ENCODE results near the gene HSPB3.
"Not testable (repeated sequence)": the region's sequence is repeated elsewhere in the genome, so short reads cannot be mapped to it uniquely, and the experiment has no call there.

HSPB3 gene

DNA sequence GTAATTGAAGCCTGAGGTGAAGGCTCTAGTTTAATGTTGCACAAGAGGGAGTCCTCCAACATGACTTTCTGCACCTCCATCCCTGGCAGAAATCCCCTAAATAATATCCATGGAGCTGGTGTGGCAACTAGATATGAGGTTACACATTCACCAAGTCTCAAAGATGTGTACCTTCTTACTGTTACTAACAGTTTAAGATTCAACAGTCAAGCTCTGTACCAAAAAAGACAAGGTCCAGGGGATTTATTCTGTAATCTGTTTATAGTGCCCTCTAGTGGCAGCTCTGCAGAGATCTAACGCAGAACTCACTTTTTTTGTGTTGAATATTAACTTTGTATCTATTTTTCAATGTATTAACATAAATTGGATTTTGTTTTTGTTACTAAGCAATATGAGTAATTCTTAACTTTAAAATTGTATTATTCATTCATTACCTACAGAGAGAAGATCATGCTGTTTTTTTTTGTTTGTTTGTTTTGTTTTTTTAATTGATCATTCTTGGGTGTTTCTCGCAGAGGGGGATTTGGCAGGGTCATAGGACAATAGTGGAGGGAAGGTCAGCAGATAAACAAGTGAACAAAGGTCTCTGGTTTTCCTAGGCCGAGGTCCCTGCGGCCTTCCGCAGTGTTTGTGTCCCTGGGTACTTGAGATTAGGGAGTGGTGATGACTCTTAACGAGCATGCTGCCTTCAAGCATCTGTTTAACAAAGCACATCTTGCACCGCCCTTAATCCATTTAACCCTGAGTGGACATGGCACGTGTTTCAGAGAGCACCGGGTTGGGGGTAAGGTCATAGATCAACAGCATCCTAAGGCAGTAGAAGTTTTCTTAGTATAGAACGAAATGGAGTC is 35.7 kb upstream of the HSPB3 start:
- peak; percentile 49 for DNase-seq (ENCODE audit: low read depth)
- TF ChIP-seq, protein P1, sequence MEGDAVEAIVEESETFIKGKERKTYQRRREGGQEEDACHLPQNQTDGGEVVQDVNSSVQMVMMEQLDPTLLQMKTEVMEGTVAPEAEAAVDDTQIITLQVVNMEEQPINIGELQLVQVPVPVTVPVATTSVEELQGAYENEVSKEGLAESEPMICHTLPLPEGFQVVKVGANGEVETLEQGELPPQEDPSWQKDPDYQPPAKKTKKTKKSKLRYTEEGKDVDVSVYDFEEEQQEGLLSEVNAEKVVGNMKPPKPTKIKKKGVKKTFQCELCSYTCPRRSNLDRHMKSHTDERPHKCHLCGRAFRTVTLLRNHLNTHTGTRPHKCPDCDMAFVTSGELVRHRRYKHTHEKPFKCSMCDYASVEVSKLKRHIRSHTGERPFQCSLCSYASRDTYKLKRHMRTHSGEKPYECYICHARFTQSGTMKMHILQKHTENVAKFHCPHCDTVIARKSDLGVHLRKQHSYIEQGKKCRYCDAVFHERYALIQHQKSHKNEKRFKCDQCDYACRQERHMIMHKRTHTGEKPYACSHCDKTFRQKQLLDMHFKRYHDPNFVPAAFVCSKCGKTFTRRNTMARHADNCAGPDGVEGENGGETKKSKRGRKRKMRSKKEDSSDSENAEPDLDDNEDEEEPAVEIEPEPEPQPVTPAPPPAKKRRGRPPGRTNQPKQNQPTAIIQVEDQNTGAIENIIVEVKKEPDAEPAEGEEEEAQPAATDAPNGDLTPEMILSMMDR (IDR thresholded peaks at IDR 0.05; ENCODE audit: low read depth, low read length) = peak; percentile 64
- not testable (repeated sequence) for H3K4me3 ChIP-seq (ENCODE audit: low read depth, low read length)

DNA sequence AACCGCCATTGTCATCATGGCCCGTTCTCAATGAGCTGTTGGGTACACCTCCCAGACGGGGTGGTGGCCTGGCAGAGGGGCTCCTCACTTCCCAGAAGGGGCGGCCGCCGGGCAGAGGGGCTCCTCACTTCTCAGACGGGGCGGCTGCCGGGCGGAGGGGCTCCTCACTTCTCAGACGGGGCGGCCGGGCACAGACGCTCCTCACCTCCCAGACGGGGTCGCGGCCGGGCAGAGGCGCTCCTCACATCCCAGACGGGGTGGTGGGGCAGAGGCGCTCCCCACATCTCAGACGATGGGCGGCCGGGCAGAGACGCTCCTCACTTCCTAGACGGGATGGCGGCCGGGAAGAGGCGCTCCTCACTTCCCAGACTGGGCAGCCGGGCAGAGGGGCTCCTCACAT is 35.0 kb upstream of the HSPB3 start:
- not testable (repeated sequence) for DNase-seq (ENCODE audit: low read depth); H3K4me3 ChIP-seq (ENCODE audit: low read depth, low read length)

DNA sequence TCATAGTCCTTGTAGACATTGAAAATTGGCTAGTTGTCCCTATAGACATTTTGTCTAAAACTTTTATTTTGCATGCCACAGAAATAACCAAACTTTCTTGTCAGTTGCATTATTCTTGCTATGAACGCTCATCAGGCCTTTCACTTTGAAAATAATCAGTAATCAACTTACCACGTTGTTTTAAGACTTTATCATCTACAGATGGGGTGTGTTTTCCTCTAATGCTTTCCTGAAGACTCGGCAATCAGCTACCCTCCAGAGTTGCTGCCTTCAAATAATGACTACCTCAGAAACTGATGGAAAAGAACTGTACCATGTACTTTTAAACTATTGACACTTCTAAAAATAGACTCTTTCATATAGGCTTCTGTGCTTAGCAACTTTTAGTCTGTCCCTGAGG is 33.5 kb upstream of the HSPB3 start:
- TF ChIP-seq, protein P2, sequence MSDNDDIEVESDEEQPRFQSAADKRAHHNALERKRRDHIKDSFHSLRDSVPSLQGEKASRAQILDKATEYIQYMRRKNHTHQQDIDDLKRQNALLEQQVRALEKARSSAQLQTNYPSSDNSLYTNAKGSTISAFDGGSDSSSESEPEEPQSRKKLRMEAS (IDR thresholded peaks at IDR 0.05; ENCODE audit: low read depth, low read length) = no peak
- TF ChIP-seq POLR2A (IDR thresholded peaks at IDR 0.05; ENCODE audit: extremely low read depth, insufficient read length) (no peak), MYC (IDR thresholded peaks at IDR 0.05; ENCODE audit: low read depth, low read length) (no peak)
- TF ChIP-seq, protein P1 (IDR thresholded peaks at IDR 0.05; ENCODE audit: low read depth, low read length) = no peak
- no peak overlapping the region for H3K4me3 ChIP-seq (ENCODE audit: low read depth, low read length)
- no peak for DNase-seq (ENCODE audit: low read depth)

DNA sequence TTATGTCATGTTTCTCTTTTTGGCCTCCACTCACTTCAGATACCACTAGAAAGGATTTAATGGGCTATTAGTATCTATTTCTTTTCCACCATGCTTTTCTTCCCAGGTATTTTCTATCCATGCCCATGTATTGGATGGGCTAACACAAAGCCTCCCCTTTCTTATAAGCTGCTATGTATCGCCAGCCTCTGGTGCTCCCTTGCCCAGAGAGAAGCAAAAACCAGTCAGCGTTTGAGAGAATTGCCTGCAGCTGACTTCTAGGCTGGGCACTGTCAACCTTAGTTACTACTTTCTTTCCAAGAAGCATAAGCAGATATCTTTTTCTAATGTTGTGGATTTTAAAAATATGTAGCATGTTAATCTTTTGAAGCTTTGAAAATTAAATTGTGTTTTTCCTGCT is 30.2 kb upstream of the HSPB3 start:
- no peak overlapping the region for H3K4me3 ChIP-seq (ENCODE audit: low read depth, low read length)
- DNase-seq (ENCODE audit: low read depth) = no peak
- TF ChIP-seq, protein P2 (IDR thresholded peaks at IDR 0.05; ENCODE audit: low read depth, low read length) = no peak
- TF ChIP-seq POLR2A (IDR thresholded peaks at IDR 0.05; ENCODE audit: extremely low read depth, insufficient read length) = no peak
- TF ChIP-seq, protein P1 (IDR thresholded peaks at IDR 0.05; ENCODE audit: low read depth, low read length) = no peak
- TF ChIP-seq MYC (IDR thresholded peaks at IDR 0.05; ENCODE audit: low read depth, low read length) = no peak

DNA sequence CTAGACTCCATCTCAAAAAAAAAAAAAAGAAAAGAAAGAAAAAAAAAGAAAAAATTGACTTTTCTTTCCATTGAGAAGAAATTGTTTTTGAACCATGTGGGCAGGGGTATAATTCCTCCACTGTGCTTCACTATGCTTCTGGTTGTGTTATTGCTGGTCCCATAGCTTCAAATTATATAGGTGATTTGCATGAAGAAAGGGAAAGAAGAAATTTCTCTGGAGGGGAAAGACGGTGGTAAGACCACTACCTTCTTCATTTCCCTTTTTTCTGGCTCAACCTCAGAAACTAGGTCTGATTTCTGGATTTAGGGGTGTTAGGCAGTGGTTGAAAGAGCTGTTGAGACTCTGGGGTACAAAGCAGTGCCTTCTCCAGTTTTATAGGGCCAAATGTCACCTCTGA is 29.3 kb upstream of the HSPB3 start:
- H3K4me3 ChIP-seq (ENCODE audit: low read depth, low read length) = no peak overlapping the region
- DNase-seq (ENCODE audit: low read depth) = no peak
- TF ChIP-seq, protein P1 (IDR thresholded peaks at IDR 0.05; ENCODE audit: low read depth, low read length) = no peak
- TF ChIP-seq, protein P2 (IDR thresholded peaks at IDR 0.05; ENCODE audit: low read depth, low read length) = no peak
- TF ChIP-seq MYC (IDR thresholded peaks at IDR 0.05; ENCODE audit: low read depth, low read length) = no peak
- no peak for TF ChIP-seq POLR2A (IDR thresholded peaks at IDR 0.05; ENCODE audit: extremely low read depth, insufficient read length)

DNA sequence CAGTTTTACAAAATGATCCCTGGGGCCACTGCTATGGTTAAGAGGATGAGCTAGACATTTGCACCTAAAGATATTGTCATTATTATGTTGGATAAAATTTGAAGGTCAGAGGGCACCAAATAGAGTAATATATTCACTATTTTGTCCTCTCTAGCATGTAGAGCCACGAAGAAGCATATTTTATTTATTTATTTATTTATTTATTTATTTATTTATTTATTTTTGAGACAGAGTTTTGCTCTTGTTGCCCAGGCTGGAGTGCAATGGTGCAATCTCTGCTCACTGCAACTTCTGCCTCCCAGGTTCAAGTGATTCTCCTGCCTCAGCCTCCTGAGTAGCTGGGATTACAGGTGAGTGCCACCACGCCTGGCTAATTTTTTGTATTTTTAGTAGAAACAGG is 20.8 kb upstream of the HSPB3 start:
- H3K4me3 ChIP-seq (ENCODE audit: low read depth, low read length); DNase-seq (ENCODE audit: low read depth): not testable (repeated sequence)

DNA sequence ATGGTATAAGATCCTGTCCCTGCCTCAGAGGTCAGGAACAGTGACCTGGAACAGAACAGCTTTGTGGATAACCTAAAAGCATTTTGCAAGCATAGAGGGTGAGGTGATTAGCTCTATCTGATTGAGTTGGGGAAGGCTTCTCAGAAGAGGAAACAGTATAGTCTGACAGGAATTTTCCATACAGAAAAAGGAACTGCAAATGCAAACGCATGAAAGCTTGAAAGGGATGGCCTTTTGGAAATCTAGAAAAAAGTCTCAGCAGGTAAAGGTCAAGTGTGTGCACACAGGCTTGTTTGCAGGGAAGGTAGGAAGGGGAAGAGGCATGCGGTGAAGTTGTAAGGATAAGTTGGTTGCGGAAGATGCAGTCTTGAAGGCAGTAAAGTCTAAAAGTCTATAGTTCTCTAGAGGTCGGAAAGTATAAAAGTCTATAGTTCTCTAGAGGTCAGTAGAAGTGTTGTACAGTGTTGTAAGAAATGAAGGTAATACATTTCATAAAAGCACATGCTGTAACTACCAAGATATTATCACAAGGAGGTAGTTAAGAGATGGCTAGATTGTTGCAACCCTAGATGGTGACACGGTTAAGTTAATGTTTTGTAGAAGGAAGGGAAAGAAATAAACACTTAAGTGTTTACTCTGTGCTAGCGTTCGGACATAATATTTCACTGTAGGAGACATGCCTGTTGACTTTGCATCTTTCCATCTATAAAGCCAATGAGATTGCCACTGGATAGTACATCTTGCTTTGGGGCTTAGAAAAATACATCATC is 16.7 kb upstream of the HSPB3 start:
- no peak overlapping the region for H3K4me3 ChIP-seq (ENCODE audit: low read depth, low read length)
- DNase-seq (ENCODE audit: low read depth) = no peak
- TF ChIP-seq, protein P2 (IDR thresholded peaks at IDR 0.05; ENCODE audit: low read depth, low read length) = no peak
- TF ChIP-seq MYC (IDR thresholded peaks at IDR 0.05; ENCODE audit: low read depth, low read length) = no peak
- no peak for TF ChIP-seq POLR2A (IDR thresholded peaks at IDR 0.05; ENCODE audit: extremely low read depth, insufficient read length)
- TF ChIP-seq, protein P1 (IDR thresholded peaks at IDR 0.05; ENCODE audit: low read depth, low read length) = no peak
